ENCODE data around the gene ARF1. TPM values are rescaled to one million over a fixed set of nuclear protein-coding genes. Genes with fewer than 3 reads are reported as not detected.

ARF1 gene
- total RNA-seq, 4 donors from 2014 or later: 165 to 340 (median 203) TPM

- no peak for DNase-seq
These were observed 8.6 kb downstream of the ARF1 start for GRCh38 chr1:228091084-228091483.

GRCh38 chr1:228092342-228093049 is 10.0 kb downstream of the ARF1 start:
- H3K27ac ChIP-seq: no peak overlapping the region
- peaks cover 6 to 34% of the 10 kb centered on the region in 2 donors for H3K4me1 ChIP-seq
- no peak overlapping the region for H3K4me3 ChIP-seq
- peaks cover 0 to 12% of the 10 kb centered on the region in 2 donors for H3K9me3 ChIP-seq
- DNase-seq: no peak
- no peaks in the 10 kb centered on the region for H3K36me3 ChIP-seq
- TF ChIP-seq POLR2A (IDR thresholded peaks at IDR 0.05): no peak
- TF ChIP-seq CTCF (IDR thresholded peaks at IDR 0.05): no peak
- intact Hi-C loops (cut with DNase I; ENCODE audit: low total_unique reads): no loop called here
- H3K27me3 ChIP-seq: no peaks in the 10 kb centered on the region

More at GRCh38 chr1:228091084-228091483, 8.6 kb downstream of the ARF1 start:
- intact Hi-C loops (cut with DNase I; ENCODE audit: low total_unique reads): no loop called here
- Histone ChIP-seq H3K9me3 (peaks cover 0 to 12% of the 10 kb centered on the region in 2 donors), H3K27me3 (no peaks in the 10 kb centered on the region), H3K4me3 (no peak overlapping the region), H3K36me3 (no peaks in the 10 kb centered on the region), H3K27ac (no peak overlapping the region), H3K4me1 (peaks cover 16 to 48% of the 10 kb centered on the region in 2 donors)
- TF ChIP-seq CTCF (IDR thresholded peaks at IDR 0.05) (no peak), POLR2A (IDR thresholded peaks at IDR 0.05) (no peak)

- Histone ChIP-seq H3K4me3 (no peak overlapping the region), H3K27me3 (no peaks in the 10 kb centered on the region), H3K27ac (no peak overlapping the region), H3K9me3 (peaks cover 0 to 12% of the 10 kb centered on the region in 2 donors), H3K4me1 (peaks cover 6 to 28% of the 10 kb centered on the region in 2 donors), H3K36me3 (no peaks in the 10 kb centered on the region)
- intact Hi-C loops (cut with DNase I; ENCODE audit: low total_unique reads): no loop called here
- DNase-seq: no peak
- no peak for TF ChIP-seq CTCF (IDR thresholded peaks at IDR 0.05)
- no peak for TF ChIP-seq POLR2A (IDR thresholded peaks at IDR 0.05)
These were observed 10.8 kb downstream of the ARF1 start for GRCh38 chr1:228093050-228093906.

GRCh38 chr1:228094432-228095016 is 12.0 kb downstream of the ARF1 start:
- H3K36me3 ChIP-seq: no peaks in the 10 kb centered on the region
- H3K27ac ChIP-seq: no peak overlapping the region
- no peak for TF ChIP-seq CTCF (IDR thresholded peaks at IDR 0.05)
- TF ChIP-seq POLR2A (IDR thresholded peaks at IDR 0.05): no peak
- no peaks in the 10 kb centered on the region for H3K27me3 ChIP-seq
- peaks cover 6 to 16% of the 10 kb centered on the region in 2 donors for H3K4me1 ChIP-seq
- intact Hi-C loops (cut with DNase I; ENCODE audit: low total_unique reads): no loop called here
- H3K4me3 ChIP-seq: no peak overlapping the region
- DNase-seq: no peak
- H3K9me3 ChIP-seq: peaks cover 0 to 12% of the 10 kb centered on the region in 2 donors
